H1 (cell line): Measurements from ENCODE around the gene KARS1. TPM values are rescaled to one million over a fixed set of nuclear protein-coding genes. Genes with fewer than 3 reads are reported as not detected.

Experiments
- CTCF ChIA-PET: fragments of 300-600 bp; sonication (Branson Sonifier 250); formaldehyde crosslinking; loops from one replicate; lab custom pipeline; 2021; ENCODE audit not compliant: partially characterized antibody; lab: Charles Lee
- POLR2A ChIA-PET: fragments of 300-600 bp; sonication (Branson Sonifier 250); formaldehyde crosslinking; loops from one replicate; lab custom pipeline; 2021; ENCODE audit warnings: inconsistent platforms; ENCODE audit not compliant: partially characterized antibody; lab: Charles Lee
- DNase-seq, 2 experiments: peaks; one replicate each; pipeline versions ENCODE4 v3.0.0 to v3.0.0-alpha.2; 2010 to 2022; ENCODE audit warnings: low spot score in 2 of 2, low read depth in 1 of 2, mixed read lengths in 1 of 2
- FAIRE-seq: peaks from 2 replicates; lab custom pipeline; 2011; peaks lifted over from hg19 to GRCh38; lab: Jason Lieb, UNC
- H2AFZ ChIP-seq: 2 replicates; pipeline ENCODE4 v1.8.1; 2012; ENCODE audit warnings: low read length, inconsistent platforms
- H2AK5ac ChIP-seq: 2 replicates; pipeline ENCODE4 v1.6.1; 2013; ENCODE audit warnings: low read depth, low read length
- H2BK120ac ChIP-seq: replicated peaks from 2 replicates; pipeline ENCODE3; 2013; ENCODE audit warnings: low read depth, low read length, inconsistent platforms
- H2BK12ac ChIP-seq: 2 replicates; pipeline ENCODE4 v1.6.1; 2013; ENCODE audit warnings: low read depth, low read length
- H2BK15ac ChIP-seq: 2 replicates; pipeline ENCODE4 v1.6.1; 2013; ENCODE audit warnings: low read length
- H2BK20ac ChIP-seq: 2 replicates; pipeline ENCODE4 v1.6.1; 2013; ENCODE audit warnings: low read length
- H2BK5ac ChIP-seq: 2 replicates; pipeline ENCODE4 v1.6.1; 2013; ENCODE audit warnings: low read depth, low read length
- H3K14ac ChIP-seq: 2 replicates; pipeline ENCODE4 v1.6.1; 2013; ENCODE audit warnings: inconsistent platforms; ENCODE audit not compliant: insufficient read length
- H3K18ac ChIP-seq: 2 replicates; pipeline ENCODE4 v1.6.1; 2013; ENCODE audit warnings: low read length; ENCODE audit errors: extremely low read depth
- H3K23ac ChIP-seq: 2 replicates; pipeline ENCODE4 v1.6.1; 2013; ENCODE audit warnings: inconsistent platforms; ENCODE audit not compliant: insufficient read length
- H3K23me2 ChIP-seq: 2 replicates; pipeline ENCODE4 v1.6.1; 2013; ENCODE audit warnings: low read depth, low read length
- H3K27ac ChIP-seq: 2 replicates; pipeline ENCODE4 v1.6.1; 2011; ENCODE audit warnings: low read depth, low read length, inconsistent platforms
- H3K27me3 ChIP-seq, 4 experiments: replicated peaks in 1 of 4; 1 replicate in 1 of 4; 2 replicates in 3 of 4; pipeline versions ENCODE4 v1.6.1 to v1.8.1; 2011 to 2013; ENCODE audit warnings: low read length in 3 of 4, mild to moderate bottlenecking in 3 of 4, inconsistent platforms in 2 of 4, mixed read lengths in 2 of 4, moderate library complexity in 1 of 4; ENCODE audit not compliant: control insufficient read depth in 3 of 4, insufficient read depth in 3 of 4; ENCODE audit errors: extremely low read depth in 1 of 4
- H3K36me3 ChIP-seq, 4 experiments: 2 replicates each; pipeline versions ENCODE4 v1.6.1 to v1.8.1; 2011 to 2013; ENCODE audit warnings: mild to moderate bottlenecking in 4 of 4, low read length in 3 of 4, moderate library complexity in 2 of 4, control low read depth in 1 of 4, inconsistent platforms in 1 of 4; ENCODE audit not compliant: insufficient read depth in 4 of 4, control insufficient read depth in 2 of 4
- H3K4ac ChIP-seq: replicated peaks from 2 replicates; pipeline ENCODE3; 2013; ENCODE audit warnings: low read length, low read depth, mixed read lengths, inconsistent platforms; ENCODE audit not compliant: insufficient read length
- H3K4me1 ChIP-seq, 4 experiments: replicated peaks in 1 of 4; 1 replicate in 1 of 4; 2 replicates in 3 of 4; pipeline versions ENCODE4 v1.6.1 to v1.8.1; 2011 to 2013; ENCODE audit warnings: low read length in 3 of 4, inconsistent platforms in 2 of 4, mixed read lengths in 1 of 4; ENCODE audit not compliant: insufficient read depth in 4 of 4, control insufficient read depth in 3 of 4
- H3K4me2 ChIP-seq, 2 experiments: 2 replicates each; pipeline versions ENCODE4 v1.6.1 to v1.8.1; 2011 to 2013; ENCODE audit warnings: low read depth in 2 of 2, low read length in 2 of 2, control low read depth in 1 of 2, inconsistent platforms in 1 of 2, mild to moderate bottlenecking in 1 of 2; ENCODE audit not compliant: insufficient read depth in 1 of 2
- H3K4me3 ChIP-seq, 4 experiments: fragments of 200-600, 300-600 bp in 1 of 4; sonication (generic), shearing (Covaris generic), sonication (Bioruptor Twin) in 1 of 4; 2 replicates each; pipeline versions ENCODE4 v1.5.1 to v1.8.1; 2011 to 2016; ENCODE audit warnings: low read length in 4 of 4, low read depth in 3 of 4, control low read depth in 2 of 4, inconsistent platforms in 2 of 4, mild to moderate bottlenecking in 2 of 4, mixed read lengths in 1 of 4, moderate library complexity in 1 of 4; ENCODE audit not compliant: insufficient read depth in 2 of 4; ENCODE audit errors: extremely low read depth in 1 of 4
- H3K56ac ChIP-seq: replicated peaks from 2 replicates; pipeline ENCODE3; 2013; ENCODE audit warnings: low read depth, mild to moderate bottlenecking, mixed read lengths, low read length, inconsistent platforms; ENCODE audit not compliant: insufficient read length
- H3K79me1 ChIP-seq: 2 replicates; pipeline ENCODE4 v1.6.1; 2013; ENCODE audit warnings: low read depth, low read length, control low read depth
- H3K79me2 ChIP-seq, 2 experiments: 2 replicates each; pipeline versions ENCODE4 v1.6.1 to v1.8.1; 2012 to 2013; ENCODE audit warnings: low read length in 2 of 2, mild to moderate bottlenecking in 2 of 2, inconsistent platforms in 1 of 2; ENCODE audit not compliant: insufficient read depth in 2 of 2, control insufficient read depth in 1 of 2
- H3K9ac ChIP-seq, 4 experiments: replicated peaks in 1 of 4; 1 replicate in 1 of 4; 2 replicates in 3 of 4; pipeline versions ENCODE4 v1.6.1 to v1.8.1; 2011 to 2013; ENCODE audit warnings: low read depth in 3 of 4, low read length in 3 of 4, control low read depth in 2 of 4, mild to moderate bottlenecking in 2 of 4, moderate library complexity in 2 of 4, inconsistent platforms in 1 of 4; ENCODE audit errors: extremely low read depth in 1 of 4
- H3K9me3 ChIP-seq, 2 experiments: 2 replicates each; pipeline versions ENCODE4 v1.6.1 to v1.8.1; 2012 to 2013; ENCODE audit warnings: mild to moderate bottlenecking in 2 of 2, moderate library complexity in 2 of 2, control low read depth in 1 of 2, inconsistent platforms in 1 of 2, low read depth in 1 of 2, low read length in 1 of 2, mixed read lengths in 1 of 2; ENCODE audit not compliant: insufficient read depth in 2 of 2
- H4K20me1 ChIP-seq, 2 experiments: replicated peaks in 1 of 2; 2 replicates each; pipeline versions ENCODE3 to v1.8.1; 2011 to 2013; ENCODE audit warnings: inconsistent platforms in 2 of 2, low read length in 2 of 2, mild to moderate bottlenecking in 1 of 2; ENCODE audit not compliant: insufficient read depth in 2 of 2, control insufficient read depth in 1 of 2
- H4K5ac ChIP-seq: 2 replicates; pipeline ENCODE4 v1.6.1; 2013; ENCODE audit warnings: low read length, low read depth, mixed read lengths, inconsistent platforms; ENCODE audit not compliant: insufficient read length
- H4K8ac ChIP-seq: 2 replicates; pipeline ENCODE4 v1.8.0; 2013; ENCODE audit warnings: mild to moderate bottlenecking, moderate library complexity, low read length, inconsistent platforms; ENCODE audit not compliant: insufficient read depth; ENCODE audit errors: extremely low read depth
- H4K91ac ChIP-seq: replicated peaks from 2 replicates; pipeline ENCODE3; 2013; ENCODE audit warnings: low read length, mixed read lengths, inconsistent platforms; ENCODE audit not compliant: insufficient read length
- CHD2 ChIP-seq: IDR thresholded peaks from 2 replicates; pipeline ENCODE4 v1.6.1; 2012; ENCODE audit warnings: low read length, improper control_type of control experiment
- GABPA ChIP-seq: IDR thresholded peaks from 2 replicates; pipeline ENCODE4 v1.6.1; 2011; ENCODE audit warnings: mild to moderate bottlenecking, low read length, moderate library complexity, borderline replicate concordance; ENCODE audit not compliant: insufficient read depth
- JUND ChIP-seq: IDR thresholded peaks from 2 replicates; pipeline ENCODE4 v1.6.1; 2011; ENCODE audit warnings: mild to moderate bottlenecking, improper control_type of control experiment, low read length
- NRF1 ChIP-seq: IDR thresholded peaks from 2 replicates; pipeline ENCODE4 v1.6.1; 2011; ENCODE audit warnings: mild to moderate bottlenecking, low read depth, low read length, improper control_type of control experiment
- PHF8 ChIP-seq: fragments of 200-600 bp; sonication (generic); conservative IDR thresholded peaks from 2 replicates; pipeline ENCODE4 v1.7.1; 2012; ENCODE audit warnings: low read depth, mild to moderate bottlenecking, inconsistent platforms, low read length, moderate library complexity
- SP4 ChIP-seq: IDR thresholded peaks from 2 replicates; pipeline ENCODE4 v1.6.1; 2012; ENCODE audit warnings: low read length, inconsistent platforms
- TEAD4 ChIP-seq: IDR thresholded peaks from 2 replicates; pipeline ENCODE4 v1.6.1; 2012; ENCODE audit warnings: low read depth, low read length, inconsistent platforms, mixed read lengths
- ZNF274 ChIP-seq: IDR thresholded peaks from 2 replicates; pipeline ENCODE4 v1.7.0; 2012; ENCODE audit warnings: low read length, borderline replicate concordance; ENCODE audit errors: extremely low read depth
- WGBS, 2 experiments: shearing (Covaris generic) in 1 of 2; methylation state at CpG; one replicate each; pipeline versions ENCODE4 v1.1.6 to v1.1.7; 2013 to 2015; ENCODE audit warnings: low lambda C conversion rate in 2 of 2, mixed read lengths in 2 of 2, inconsistent platforms in 1 of 2, low coverage in 1 of 2, missing lambda C conversion rate in 1 of 2; ENCODE audit not compliant: insufficient replicate concordance in 2 of 2, insufficient coverage in 1 of 2, insufficient read length in 1 of 2; ENCODE audit errors: extremely low coverage in 1 of 2, missing lambda C conversion rate in 1 of 2; 5-methylcytosine and 5-hydroxymethylcytosine counted together
- polyA plus RNA-seq, 7 experiments: library from polyadenylated mRNA; depleted of rRNA in 3 of 7; stranded (reverse) in 5 of 7; unstranded in 2 of 7; fragments of >200 nt in 5 of 7; fragments of 200-250 nt in 2 of 7; gene quantifications; 1 replicate in 5 of 7; 2 replicates in 1 of 7; 4 replicates in 1 of 7; pipeline versions ENCODE4 v1.2.1 to v1.2.3, GENCODE V29; 2011 to 2013; ENCODE audit warnings: missing spikeins in 2 of 7, mixed read lengths in 2 of 7
- total RNA-seq: library from RNA; stranded (reverse); fragmentation: NEBNext Ultra II Directional; extraction: Animal tissue kit (Norgen Biotek cat#: 25700); gene quantifications from 2 replicates; pipeline ENCODE4 v1.2.1, GENCODE V29; 2021

The KARS1 gene
- total and polyA plus RNA-seq, 2 of the 8 experiments (the other 6 are each of a cell fraction or from before 2014, with no cell fraction given): 97.5 to 221 TPM

DNA sequence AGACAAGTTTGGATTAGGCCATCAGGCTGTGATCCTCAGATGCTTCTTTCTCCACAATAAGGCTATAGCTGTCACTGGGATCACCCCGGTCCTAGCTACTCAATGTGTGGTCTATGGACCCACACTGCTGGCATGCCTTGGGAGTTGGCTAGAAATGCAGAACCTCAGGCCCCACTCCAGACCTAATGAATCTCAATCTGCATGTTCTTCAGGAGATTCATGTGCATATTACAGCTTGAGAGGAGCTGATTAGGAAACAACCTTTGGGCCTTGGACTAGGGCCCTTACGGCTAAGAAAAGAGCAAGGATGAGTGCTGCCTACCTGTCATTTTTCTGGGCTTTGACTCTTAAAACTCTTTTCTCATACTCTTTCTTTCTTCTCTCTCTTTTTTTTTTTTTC, 31.8 kb downstream of the KARS1 start:
- no peaks in the 10 kb centered on the region for H3K9me3 ChIP-seq
- no peak overlapping the region for H4K91ac ChIP-seq
- ChIA-PET POLR2A (interaction anchor here (0.6 to 1.4 kb wide), 8 partner anchors 9 to 1452 kb away, joined by 3 to 5 read pairs (median 4); no protein-coding TSS in a partner anchor), CTCF (interaction anchor here (0.6 to 1.1 kb wide), 4 partner anchors 9 to 137 kb away, joined by 3 read pairs; no protein-coding TSS in a partner anchor)
- H3K27me3 ChIP-seq: no peaks in the 10 kb centered on the region
- H2BK12ac ChIP-seq: no peak overlapping the region
- H3K18ac ChIP-seq: no peak overlapping the region
- DNase-seq (no peak), FAIRE-seq (no peak)
- no peaks in the 10 kb centered on the region for H3K79me2 ChIP-seq
- no peak overlapping the region for H2AK5ac ChIP-seq
- H3K14ac ChIP-seq: no peak overlapping the region
- H3K4me3 ChIP-seq: no peak overlapping the region
- H3K27ac ChIP-seq: no peak overlapping the region
- no peak overlapping the region for H2BK120ac ChIP-seq
- peak overlapping the region; percentile 18; the same call in 1 of the 2 replicates for H4K8ac ChIP-seq
- no peak overlapping the region for H2BK20ac ChIP-seq
- no peak overlapping the region for H3K4me2 ChIP-seq
- no peak overlapping the region for H3K4ac ChIP-seq
- H2AFZ ChIP-seq: no peak overlapping the region
- WGBS, 2 experiments: 92% methylated on average over 2 of the region's 2 CpGs; no CpG with 5 or more reads in 1 of the 2 experiments
- no peak overlapping the region for H3K9ac ChIP-seq
- H3K4me1 ChIP-seq: no peaks in the 10 kb centered on the region
- no peak overlapping the region for H3K56ac ChIP-seq
- H2BK15ac ChIP-seq: no peak overlapping the region
- H4K20me1 ChIP-seq: peaks cover 0 to 2% of the 10 kb centered on the region in 2 experiments
- H3K36me3 ChIP-seq: peaks cover 10 to 71% (median 52%) of the 10 kb centered on the region in 4 experiments
- H3K23me2 ChIP-seq: no peaks in the 10 kb centered on the region
- no peak overlapping the region for H3K23ac ChIP-seq
- TF ChIP-seq NRF1 (no peak), JUND (no peak), GABPA (no peak), ZNF274 (no peak), TEAD4 (no peak), PHF8 (no peak), CHD2 (no peak), SP4 (no peak)
- H4K5ac ChIP-seq: no peak overlapping the region
- H3K79me1 ChIP-seq: no peaks in the 10 kb centered on the region; the same call in 1 of the 2 replicates
- H2BK5ac ChIP-seq: no peak overlapping the region
